Loucy (cell line): ENCODE measurements around the gene PLIN5.

Source experiments
- H2AFZ ChIP-seq: fragments of 200-600 bp; sonication (generic); 2 replicates; pipeline ENCODE4 v1.6.0; 2016; ENCODE audit warnings: antibody characterized with exemption, mild to moderate bottlenecking, low read length, moderate library complexity
- H3F3A ChIP-seq: fragments of 200-600 bp; 2 replicates; pipeline ENCODE4 v1.6.0; 2016; ENCODE audit warnings: antibody characterized with exemption, low read depth, mild to moderate bottlenecking
- H3K27me3 ChIP-seq: fragments of 200-600 bp; sonication (generic); 2 replicates; pipeline ENCODE4 v1.6.1; 2014; ENCODE audit warnings: low read length, mild to moderate bottlenecking; ENCODE audit not compliant: insufficient read depth, poor library complexity, severe bottlenecking
- H3K36me3 ChIP-seq: fragments of 200-600 bp; sonication (generic); 2 replicates; pipeline ENCODE4 v1.6.1; 2016; ENCODE audit warnings: low read length; ENCODE audit not compliant: insufficient read depth
- H3K4me1 ChIP-seq: fragments of 200-600 bp; sonication (generic); 2 replicates; pipeline ENCODE4 v1.5.1; 2014; ENCODE audit warnings: low read length, mild to moderate bottlenecking; ENCODE audit not compliant: insufficient read depth, poor library complexity, severe bottlenecking
- H3K4me2 ChIP-seq: fragments of 200-600 bp; sonication (generic); 2 replicates; pipeline ENCODE4 v1.6.0; 2014; ENCODE audit warnings: antibody characterized with exemption, low read length, low read depth, mild to moderate bottlenecking; ENCODE audit not compliant: poor library complexity, severe bottlenecking
- H3K4me3 ChIP-seq: fragments of 200-600 bp; sonication (generic); 2 replicates; pipeline ENCODE4 v1.5.1; 2014; ENCODE audit warnings: low read length, mild to moderate bottlenecking, mixed read lengths; ENCODE audit not compliant: poor library complexity, severe bottlenecking
- H3K79me2 ChIP-seq: fragments of 200-600 bp; sonication (generic); 2 replicates; pipeline ENCODE4 v1.6.1; 2014; ENCODE audit warnings: low read length; ENCODE audit not compliant: insufficient read depth
- H3K9ac ChIP-seq: fragments of 200-600 bp; sonication (generic); 2 replicates; pipeline ENCODE4 v1.6.0; 2014; ENCODE audit warnings: mild to moderate bottlenecking, low read depth, low read length, moderate library complexity; ENCODE audit not compliant: poor library complexity, severe bottlenecking
- H3K9me2 ChIP-seq: fragments of 200-600 bp; sonication (generic); replicated peaks from 2 replicates; pipeline ENCODE4 v1.6.1; 2016; ENCODE audit warnings: low read depth, low read length, mixed read lengths
- H3K9me3 ChIP-seq: fragments of 200-600 bp; sonication (generic); 2 replicates; pipeline ENCODE4 v1.6.1; 2014; ENCODE audit warnings: mild to moderate bottlenecking, antibody characterized with exemption, low read length, low read depth; ENCODE audit not compliant: insufficient read depth
- H4K20me1 ChIP-seq: fragments of 200-600 bp; sonication (generic); 2 replicates; pipeline ENCODE4 v1.6.0; 2014; ENCODE audit warnings: antibody characterized with exemption, low read length, mild to moderate bottlenecking; ENCODE audit not compliant: insufficient read depth, poor library complexity, severe bottlenecking
- EZH2phosphoT487 ChIP-seq: fragments of 200-600 bp; IDR thresholded peaks from 2 replicates; pipeline ENCODE4 v1.6.1; 2018; ENCODE audit warnings: antibody characterized with exemption, mild to moderate bottlenecking, moderate library complexity, borderline replicate concordance
- TF ChIP-seq, protein P1 (sequence below): fragments of 200-600 bp; sonication (generic); conservative IDR thresholded peaks from 2 replicates; pipeline ENCODE4 v1.5.1; 2014; ENCODE audit warnings: mild to moderate bottlenecking, antibody characterized with exemption, low read length

The PLIN5 gene

GRCh38 chr19:4576016-4576933 is 41.3 kb upstream of the PLIN5 start:
- Histone ChIP-seq H3K9me2 (no peaks in the 10 kb centered on the region), H3K27me3 (no peaks in the 10 kb centered on the region)

GRCh38 chr19:4575267-4576015 is 40.4 kb upstream of the PLIN5 start:
- no peaks in the 10 kb centered on the region for H3K9me2 ChIP-seq
- H3K36me3 ChIP-seq, result no peaks in the 10 kb centered on the region
- H4K20me1 ChIP-seq, result no peaks in the 10 kb centered on the region
- peaks cover 4% of the 10 kb centered on the region for H3K4me1 ChIP-seq
- no peak for TF ChIP-seq EZH2phosphoT487
- TF ChIP-seq, protein P1, sequence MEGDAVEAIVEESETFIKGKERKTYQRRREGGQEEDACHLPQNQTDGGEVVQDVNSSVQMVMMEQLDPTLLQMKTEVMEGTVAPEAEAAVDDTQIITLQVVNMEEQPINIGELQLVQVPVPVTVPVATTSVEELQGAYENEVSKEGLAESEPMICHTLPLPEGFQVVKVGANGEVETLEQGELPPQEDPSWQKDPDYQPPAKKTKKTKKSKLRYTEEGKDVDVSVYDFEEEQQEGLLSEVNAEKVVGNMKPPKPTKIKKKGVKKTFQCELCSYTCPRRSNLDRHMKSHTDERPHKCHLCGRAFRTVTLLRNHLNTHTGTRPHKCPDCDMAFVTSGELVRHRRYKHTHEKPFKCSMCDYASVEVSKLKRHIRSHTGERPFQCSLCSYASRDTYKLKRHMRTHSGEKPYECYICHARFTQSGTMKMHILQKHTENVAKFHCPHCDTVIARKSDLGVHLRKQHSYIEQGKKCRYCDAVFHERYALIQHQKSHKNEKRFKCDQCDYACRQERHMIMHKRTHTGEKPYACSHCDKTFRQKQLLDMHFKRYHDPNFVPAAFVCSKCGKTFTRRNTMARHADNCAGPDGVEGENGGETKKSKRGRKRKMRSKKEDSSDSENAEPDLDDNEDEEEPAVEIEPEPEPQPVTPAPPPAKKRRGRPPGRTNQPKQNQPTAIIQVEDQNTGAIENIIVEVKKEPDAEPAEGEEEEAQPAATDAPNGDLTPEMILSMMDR, result no peak
- no peaks in the 10 kb centered on the region for H3K79me2 ChIP-seq
- H3K4me2 ChIP-seq, result no peak overlapping the region
- no peaks in the 10 kb centered on the region for H3K27me3 ChIP-seq
- H3K9me3 ChIP-seq, result no peaks in the 10 kb centered on the region
- H3K9ac ChIP-seq, result no peak overlapping the region
- H2AFZ ChIP-seq, result peak overlapping the region; percentile 48; the same call in 1 of the 2 replicates
- H3K4me3 ChIP-seq, result no peak overlapping the region
- no peaks in the 10 kb centered on the region for H3F3A ChIP-seq

More at GRCh38 chr19:4576016-4576933, 41.3 kb upstream of the PLIN5 start:
- no peak for TF ChIP-seq EZH2phosphoT487
- TF ChIP-seq, protein P1, result peak; percentile 76
- H3K4me3 ChIP-seq, result no peak overlapping the region
- H4K20me1 ChIP-seq, result no peaks in the 10 kb centered on the region
- H3K4me2 ChIP-seq, result no peak overlapping the region
- H3K9me3 ChIP-seq, result no peaks in the 10 kb centered on the region
- H3K4me1 ChIP-seq, result peaks cover 7% of the 10 kb centered on the region
- no peak overlapping the region for H3K9ac ChIP-seq
- H2AFZ ChIP-seq, result no peak overlapping the region
- no peaks in the 10 kb centered on the region for H3K36me3 ChIP-seq
- H3K79me2 ChIP-seq, result no peaks in the 10 kb centered on the region
- no peaks in the 10 kb centered on the region for H3F3A ChIP-seq

GRCh38 chr19:4573682-4574081 is 38.7 kb upstream of the PLIN5 start:
- no peaks in the 10 kb centered on the region for H3K9me3 ChIP-seq
- H3K4me2 ChIP-seq, result no peak overlapping the region
- H3F3A ChIP-seq, result no peaks in the 10 kb centered on the region
- H3K9me2 ChIP-seq, result no peaks in the 10 kb centered on the region
- no peaks in the 10 kb centered on the region for H4K20me1 ChIP-seq
- no peaks in the 10 kb centered on the region for H3K79me2 ChIP-seq
- H2AFZ ChIP-seq, result no peak overlapping the region
- H3K27me3 ChIP-seq, result no peaks in the 10 kb centered on the region
- H3K36me3 ChIP-seq, result no peaks in the 10 kb centered on the region
- no peak overlapping the region for H3K9ac ChIP-seq
- no peak overlapping the region for H3K4me3 ChIP-seq
- TF ChIP-seq, protein P1, result no peak
- no peak for TF ChIP-seq EZH2phosphoT487
- H3K4me1 ChIP-seq, result peaks cover 4% of the 10 kb centered on the region
